Measurements from ENCODE around the gene OR2K2.

DNA sequence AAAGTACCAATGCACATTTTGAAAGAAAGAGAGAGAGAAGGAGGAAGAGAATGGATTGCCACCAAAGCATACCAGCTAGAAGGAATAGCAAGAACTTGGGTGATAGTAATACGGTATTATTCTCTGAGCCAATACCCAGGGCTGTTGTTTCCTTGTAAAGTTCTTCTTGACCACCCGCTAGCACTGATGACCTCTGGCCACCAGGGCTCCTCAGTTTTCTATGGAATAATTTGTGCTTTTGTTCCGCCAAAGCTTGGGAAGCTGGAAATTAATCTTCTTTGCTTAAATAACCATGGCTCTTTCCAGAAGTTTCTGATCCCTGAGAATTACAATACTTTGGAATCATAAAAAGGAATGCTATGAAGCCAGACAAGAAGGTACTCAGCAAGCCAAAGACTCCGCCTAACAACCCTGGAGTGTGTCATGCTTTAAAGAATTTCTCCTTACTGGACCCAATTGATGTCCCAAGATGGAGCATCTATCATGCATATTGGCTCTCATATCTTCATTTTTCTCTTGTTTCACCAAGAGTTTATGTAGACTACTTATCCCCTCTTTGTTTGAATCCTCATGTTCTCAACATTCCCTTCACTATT is 29.8 kb downstream of the OR2K2 start:
- TF ChIP-seq TAF1 (IDR thresholded peaks at IDR 0.05; ENCODE audit: borderline replicate concordance, low read depth, low read length) = no peak
- no peak for TF ChIP-seq POLR2AphosphoS5 (IDR thresholded peaks at IDR 0.05; ENCODE audit: low read depth, low read length)
